Cardiac fibroblast (primary cell): ENCODE measurements around the gene FER1L5.
A peak's percentile ranks its signal among the peaks of the same experiment; 100 is the strongest.

ENCODE experiments used
- DNase-seq, 2 donors: peaks; one replicate each; pipeline versions ENCODE4 v3.0.0 to v3.0.0-alpha.2; 2010; ENCODE audit warnings: low read depth in 2 of 2
- H3K4me3 ChIP-seq, 2 donors: replicated peaks in 1 of 2; 1 replicate in 1 of 2; 2 replicates in 1 of 2; pipeline ENCODE4 v1.5.1; 2011; ENCODE audit warnings: low read depth in 2 of 2, low read length in 2 of 2, mild to moderate bottlenecking in 2 of 2, moderate library complexity in 1 of 2
- TF ChIP-seq, protein P1 (sequence below): IDR thresholded peaks from one replicate; pipeline ENCODE4 v1.5.1; 2011; ENCODE audit warnings: low read depth, mild to moderate bottlenecking, low read length, inconsistent platforms

Gene FER1L5

DNA sequence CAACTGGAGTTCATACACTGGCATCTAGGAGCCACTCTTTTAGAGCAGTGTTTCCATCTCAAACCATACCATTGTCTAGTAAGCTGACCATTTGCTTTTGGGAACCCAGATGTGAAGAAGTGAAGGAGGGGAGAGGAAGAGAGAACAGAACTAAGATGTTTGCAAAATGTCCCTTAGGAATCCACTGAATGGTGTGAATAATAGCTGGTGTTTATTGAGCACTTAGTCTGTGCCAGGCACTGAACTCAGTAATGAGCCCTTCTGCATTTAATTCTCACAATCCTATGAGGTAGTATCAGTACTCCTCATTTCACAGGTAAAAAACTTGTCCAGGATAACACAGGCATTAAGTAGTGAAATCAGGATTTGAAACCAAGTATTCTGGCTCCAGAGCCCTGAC, 73.8 kb downstream of the FER1L5 start:
- TF ChIP-seq, protein P1, sequence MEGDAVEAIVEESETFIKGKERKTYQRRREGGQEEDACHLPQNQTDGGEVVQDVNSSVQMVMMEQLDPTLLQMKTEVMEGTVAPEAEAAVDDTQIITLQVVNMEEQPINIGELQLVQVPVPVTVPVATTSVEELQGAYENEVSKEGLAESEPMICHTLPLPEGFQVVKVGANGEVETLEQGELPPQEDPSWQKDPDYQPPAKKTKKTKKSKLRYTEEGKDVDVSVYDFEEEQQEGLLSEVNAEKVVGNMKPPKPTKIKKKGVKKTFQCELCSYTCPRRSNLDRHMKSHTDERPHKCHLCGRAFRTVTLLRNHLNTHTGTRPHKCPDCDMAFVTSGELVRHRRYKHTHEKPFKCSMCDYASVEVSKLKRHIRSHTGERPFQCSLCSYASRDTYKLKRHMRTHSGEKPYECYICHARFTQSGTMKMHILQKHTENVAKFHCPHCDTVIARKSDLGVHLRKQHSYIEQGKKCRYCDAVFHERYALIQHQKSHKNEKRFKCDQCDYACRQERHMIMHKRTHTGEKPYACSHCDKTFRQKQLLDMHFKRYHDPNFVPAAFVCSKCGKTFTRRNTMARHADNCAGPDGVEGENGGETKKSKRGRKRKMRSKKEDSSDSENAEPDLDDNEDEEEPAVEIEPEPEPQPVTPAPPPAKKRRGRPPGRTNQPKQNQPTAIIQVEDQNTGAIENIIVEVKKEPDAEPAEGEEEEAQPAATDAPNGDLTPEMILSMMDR, result no peak
- no peak overlapping the region for H3K4me3 ChIP-seq
- no peak for DNase-seq

DNA sequence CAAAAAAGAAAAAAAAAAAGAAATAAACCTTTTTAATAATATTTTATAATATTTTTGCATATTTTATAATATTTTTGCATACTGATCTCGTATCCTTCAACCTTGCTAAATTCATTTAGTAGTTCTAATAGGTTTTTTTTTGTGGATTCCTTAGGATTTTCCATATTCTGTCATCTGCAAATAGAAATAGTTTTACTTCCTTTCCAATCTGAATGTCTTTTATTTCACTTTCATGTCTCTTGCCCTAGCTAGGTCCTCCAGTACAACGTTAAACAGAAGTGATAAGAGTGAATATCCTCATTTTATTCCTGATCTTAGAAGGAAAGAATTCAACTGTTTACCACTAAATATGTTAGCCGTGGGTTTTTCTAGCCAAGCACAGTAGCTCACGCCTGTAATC, 83.6 kb downstream of the FER1L5 start:
- TF ChIP-seq, protein P1, result no peak
- H3K4me3 ChIP-seq, result no peak overlapping the region
- DNase-seq, result no peak

DNA sequence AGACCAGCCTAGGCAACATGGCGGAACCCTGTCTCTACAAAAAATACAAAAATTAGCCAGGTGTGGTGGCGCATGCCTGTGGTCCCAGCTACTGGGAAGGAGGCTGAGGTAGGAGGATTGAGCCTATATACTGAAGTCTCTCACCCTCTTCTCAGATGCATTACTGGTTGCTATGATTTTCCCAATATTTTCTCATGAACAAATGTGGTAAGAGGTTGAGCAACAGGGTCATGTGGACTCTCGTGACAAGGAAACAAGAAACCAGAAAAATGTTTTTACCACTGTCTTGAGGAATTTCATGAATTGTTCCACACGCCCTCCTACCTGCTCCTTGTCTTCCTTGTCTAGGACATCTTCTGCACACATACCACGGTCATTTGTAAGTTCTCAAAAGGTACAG, 84.9 kb downstream of the FER1L5 start:
- TF ChIP-seq, protein P1, result no peak
- H3K4me3 ChIP-seq, result no peak overlapping the region
- DNase-seq, result peak; percentile 54 to 58

DNA sequence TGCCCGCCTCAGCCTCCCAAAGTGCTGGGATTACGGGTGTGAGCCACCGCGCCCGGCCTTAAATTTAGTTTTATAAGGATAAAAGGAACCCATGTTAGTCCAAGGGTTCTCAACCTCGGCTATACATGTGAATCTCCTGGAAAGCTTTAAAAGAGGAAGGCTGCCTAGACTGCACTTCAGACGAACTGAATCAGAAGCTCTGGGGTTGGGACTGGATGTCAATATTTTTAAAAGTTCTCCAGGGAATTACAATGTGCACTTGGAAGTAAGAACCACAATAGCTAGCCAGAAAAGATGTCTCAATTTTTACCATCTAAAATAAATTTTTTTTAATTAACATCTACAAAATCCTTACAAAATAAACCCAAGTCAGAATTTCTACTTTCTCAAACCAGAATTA, 87.2 kb downstream of the FER1L5 start:
- H3K4me3 ChIP-seq, result no peak overlapping the region
- peak in 1 of 2 donors; percentile 59 for DNase-seq
- TF ChIP-seq, protein P1, result no peak

DNA sequence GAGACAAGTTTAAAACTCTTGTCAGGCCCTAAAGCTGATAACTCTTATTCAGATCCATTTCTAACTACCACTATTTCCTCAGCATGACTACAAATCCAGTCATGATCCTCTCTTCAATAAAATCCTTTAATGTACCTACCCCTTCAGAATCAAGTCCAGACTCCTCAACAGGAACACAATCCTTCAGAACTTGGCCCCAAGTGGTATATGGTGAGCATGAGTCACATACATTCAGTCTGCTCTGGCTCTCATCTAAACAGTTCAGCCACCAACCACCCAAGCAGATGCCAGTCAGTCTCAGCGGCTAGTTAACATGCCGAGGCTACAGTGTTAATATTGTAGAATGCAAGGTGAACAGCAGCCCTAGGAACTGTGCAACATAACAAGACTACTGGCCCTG, 87.6 kb downstream of the FER1L5 start:
- peak in 1 of 2 donors; percentile 65 for DNase-seq
- no peak overlapping the region for H3K4me3 ChIP-seq
- TF ChIP-seq, protein P1, result no peak

DNA sequence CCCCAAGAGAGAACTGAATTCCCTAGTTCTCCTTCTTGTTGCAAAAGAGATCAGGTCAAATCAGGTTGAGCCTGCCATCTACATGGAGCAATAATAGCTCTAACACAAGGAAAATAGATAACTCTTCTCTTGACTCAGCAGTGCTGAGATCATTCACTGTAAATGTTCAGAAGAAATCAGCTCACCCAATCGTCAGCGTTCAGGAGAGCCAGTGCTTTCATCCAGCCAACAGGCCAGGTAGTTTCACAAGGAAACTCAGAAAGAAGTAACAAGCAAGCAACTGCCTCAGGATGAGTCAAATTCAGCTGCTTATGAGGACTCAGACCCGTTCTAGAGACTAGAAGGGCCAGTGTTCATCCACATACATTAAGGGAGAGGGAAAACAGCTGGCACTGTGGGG, 91.4 kb downstream of the FER1L5 start:
- no peak overlapping the region for H3K4me3 ChIP-seq
- DNase-seq, result no peak
- TF ChIP-seq, protein P1, result no peak

DNA sequence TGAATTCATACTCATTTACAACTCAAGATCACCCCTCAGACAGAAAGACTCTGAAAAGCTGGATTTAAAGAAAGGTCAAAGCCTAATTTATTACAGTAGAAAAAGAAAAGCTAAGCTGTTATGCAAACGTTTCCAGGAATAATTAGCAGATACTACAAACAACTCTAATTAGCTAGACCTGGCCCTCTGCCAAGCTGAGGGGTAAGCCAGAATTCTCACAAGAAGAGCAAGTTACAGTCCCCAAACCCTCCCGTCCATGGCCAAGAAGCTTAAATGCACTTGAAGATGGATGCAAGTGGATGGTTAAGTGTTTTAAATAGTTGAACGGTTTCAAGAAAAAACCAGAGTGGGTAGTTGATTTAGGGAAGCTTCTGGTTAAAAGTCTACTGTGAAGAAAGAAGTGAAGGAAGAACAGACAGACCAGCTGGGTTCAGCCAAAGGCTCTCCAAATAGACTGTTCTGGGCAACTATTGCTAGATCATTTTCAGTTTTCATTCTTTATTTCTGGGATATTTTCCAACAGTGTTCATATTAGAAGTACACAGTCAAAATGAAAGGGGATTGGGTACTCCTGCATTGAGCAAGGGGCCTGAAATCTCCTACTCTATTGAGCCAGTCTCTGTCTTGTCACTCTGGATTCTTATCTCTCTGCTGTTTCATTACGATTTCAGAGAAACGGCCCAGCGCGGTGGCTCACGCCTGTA, 92.5 kb downstream of the FER1L5 start:
- TF ChIP-seq, protein P1, result no peak
- DNase-seq, result peak in 1 of 2 donors; percentile 43
- H3K4me3 ChIP-seq, result no peak overlapping the region
